ENCODE results near the gene RPH3AL. TPM values are rescaled to one million over a fixed set of nuclear protein-coding genes. Genes with fewer than 3 reads are reported as not detected.

RPH3AL gene
- total and polyA plus RNA-seq, 2 of the 8 experiments (the other 6 are each of a cell fraction or from before 2014, with no cell fraction given) = 5.6 to 5.8 TPM

GRCh38 chr17:223723-224471, 128.7 kb downstream of the RPH3AL start:
- Histone ChIP-seq H3K4me2 (ENCODE audit: insufficient read depth in 1 of 2, low read depth in 2 of 2, low read length in 2 of 2) (no peak overlapping the region), H4K5ac (ENCODE audit: insufficient read length, low read depth, low read length) (no peak overlapping the region), H2BK12ac (ENCODE audit: low read depth, low read length) (no peak overlapping the region), H3K27ac (ENCODE audit: low read depth, low read length) (no peak overlapping the region), H3K27me3 (replicated peaks in 1 of 4; ENCODE audit: control insufficient read depth in 3 of 4, extremely low read depth in 1 of 4, insufficient read depth in 3 of 4, low read length in 3 of 4) (no peaks in the 10 kb centered on the region), H3K18ac (ENCODE audit: extremely low read depth, low read length) (no peak overlapping the region), H2AK5ac (ENCODE audit: low read depth, low read length) (no peak overlapping the region), H3K79me1 (ENCODE audit: low read depth, low read length) (no peaks in the 10 kb centered on the region), H4K20me1 (replicated peaks in 1 of 2; ENCODE audit: control insufficient read depth in 1 of 2, insufficient read depth in 2 of 2, low read length in 2 of 2) (no peaks in the 10 kb centered on the region), H3K4me3 (ENCODE audit: extremely low read depth in 1 of 4, insufficient read depth in 2 of 4, low read depth in 3 of 4, low read length in 4 of 4) (no peak overlapping the region), H3K4me1 (replicated peaks in 1 of 4; ENCODE audit: control insufficient read depth in 3 of 4, insufficient read depth in 4 of 4, low read length in 3 of 4) (peaks cover 0 to 13% (median 0%) of the 10 kb centered on the region in 4 experiments; a peak in 2 of 7 replicates), H3K79me2 (ENCODE audit: control insufficient read depth in 1 of 2, insufficient read depth in 2 of 2, low read length in 2 of 2) (no peaks in the 10 kb centered on the region), H3K36me3 (ENCODE audit: control insufficient read depth in 2 of 4, insufficient read depth in 4 of 4, low read length in 3 of 4) (no peaks in the 10 kb centered on the region), H3K14ac (ENCODE audit: insufficient read length) (no peak overlapping the region), H2BK120ac (replicated peaks; ENCODE audit: low read depth, low read length) (no peak overlapping the region), H4K91ac (replicated peaks; ENCODE audit: insufficient read length, low read length) (no peak overlapping the region), H2BK15ac (ENCODE audit: low read length) (no peak overlapping the region), H3K56ac (replicated peaks; ENCODE audit: insufficient read length, low read depth, low read length) (no peak overlapping the region), H2AFZ (ENCODE audit: low read length) (no peak overlapping the region), H4K8ac (ENCODE audit: extremely low read depth, insufficient read depth, low read length) (no peak overlapping the region; the same call in 1 of the 2 replicates), H2BK20ac (ENCODE audit: low read length) (no peak overlapping the region), H2BK5ac (ENCODE audit: low read depth, low read length) (no peak overlapping the region), H3K9me3 (ENCODE audit: insufficient read depth in 2 of 2, low read depth in 1 of 2, low read length in 1 of 2) (no peaks in the 10 kb centered on the region), H3K23me2 (ENCODE audit: low read depth, low read length) (no peaks in the 10 kb centered on the region), H3K4ac (replicated peaks; ENCODE audit: insufficient read length, low read depth, low read length) (no peak overlapping the region), H3K9ac (replicated peaks in 1 of 4; ENCODE audit: extremely low read depth in 1 of 4, low read depth in 3 of 4, low read length in 3 of 4) (no peak overlapping the region), H3K23ac (ENCODE audit: insufficient read length) (no peak overlapping the region)
- FAIRE-seq = no peak
- ChIA-PET CTCF (ENCODE audit: partially characterized antibody) (interaction anchor here (0.7 to 1.7 kb wide), 6 partner anchors 8 to 924 kb away, joined by 3 to 5 read pairs (median 4); no protein-coding TSS in a partner anchor), POLR2A (ENCODE audit: partially characterized antibody) (interaction anchor here (1.1 to 1.4 kb wide), 3 partner anchors 9 to 18 kb away, joined by 3 read pairs; no protein-coding TSS in a partner anchor)
- 82% methylated on average over 12 of the region's 12 CpGs; no CpG with 5 or more reads in 1 of the 2 experiments for WGBS, 2 experiments (ENCODE audit: extremely low coverage in 1 of 2, insufficient coverage in 1 of 2, insufficient read length in 1 of 2, insufficient replicate concordance in 2 of 2, low coverage in 1 of 2, low lambda C conversion rate in 2 of 2, missing lambda C conversion rate in 1 of 2)
- TF ChIP-seq SIRT6 (IDR thresholded peaks at IDR 0.05; ENCODE audit: low read length) (no peak), MAFK (IDR thresholded peaks at IDR 0.05; ENCODE audit: low read depth, low read length) (no peak), RNF2 (IDR thresholded peaks at IDR 0.05; ENCODE audit: borderline replicate concordance, low read depth, low read length, missing control alignments, poor library complexity, severe bottlenecking) (no peak), POU5F1 (IDR thresholded peaks at IDR 0.05; ENCODE audit: low read depth, low read length) (no peak), SP1 (IDR thresholded peaks at IDR 0.05; ENCODE audit: low read depth, low read length) (no peak)
- DNase-seq (ENCODE audit: low read depth in 1 of 2, low spot score in 2 of 2) = no peak

Data from H1 (cell line).